Esophagus squamous epithelium (tissue), 4 donors: ENCODE data around the gene CPE.

Experiments
- POLR2A ChIP-seq, 4 donors: fragments of 450-650 bp; IDR thresholded peaks; one replicate each; pipeline ENCODE4 v1.6.1; 2017; ENCODE audit warnings: antibody characterized with exemption in 4 of 4, mild to moderate bottlenecking in 4 of 4, moderate library complexity in 3 of 4
- TF ChIP-seq, protein P1 (sequence below), 6 experiments: fragments of 450-650 bp in 4 of 6; fragments of 200-600 bp in 2 of 6; sonication (generic) in 2 of 6; IDR thresholded peaks; one replicate each; pipeline ENCODE4 v1.5.1; 2016 to 2019; ENCODE audit warnings: antibody characterized with exemption in 6 of 6, mild to moderate bottlenecking in 4 of 6, moderate library complexity in 4 of 6

DNA sequence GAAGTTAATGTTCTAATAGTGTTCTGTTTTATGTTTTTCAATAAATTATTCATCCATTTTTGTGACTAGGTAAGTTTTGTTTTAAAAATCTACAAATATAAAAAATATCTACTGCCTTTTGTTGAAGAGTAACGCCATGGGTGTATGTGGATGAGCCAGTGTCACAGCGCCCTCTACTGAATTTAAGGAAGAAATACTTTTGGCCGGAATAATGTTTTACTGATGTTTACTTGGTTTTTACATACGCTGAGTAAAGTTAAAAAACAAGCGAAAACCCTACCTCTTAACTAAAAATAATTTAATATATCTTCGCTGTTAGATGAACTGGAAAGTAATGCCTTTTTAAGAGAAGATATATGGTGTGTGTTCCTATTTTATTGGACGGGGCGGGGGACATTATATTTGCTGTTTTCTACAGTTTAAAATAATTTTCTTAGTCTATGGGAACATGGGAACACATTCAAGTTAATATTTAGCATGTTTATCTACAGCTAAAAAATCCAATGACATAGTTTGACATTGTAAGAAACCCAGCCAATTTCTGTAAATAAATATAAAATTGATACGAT is 86.1 kb downstream of the CPE start:
- TF ChIP-seq, protein P1, sequence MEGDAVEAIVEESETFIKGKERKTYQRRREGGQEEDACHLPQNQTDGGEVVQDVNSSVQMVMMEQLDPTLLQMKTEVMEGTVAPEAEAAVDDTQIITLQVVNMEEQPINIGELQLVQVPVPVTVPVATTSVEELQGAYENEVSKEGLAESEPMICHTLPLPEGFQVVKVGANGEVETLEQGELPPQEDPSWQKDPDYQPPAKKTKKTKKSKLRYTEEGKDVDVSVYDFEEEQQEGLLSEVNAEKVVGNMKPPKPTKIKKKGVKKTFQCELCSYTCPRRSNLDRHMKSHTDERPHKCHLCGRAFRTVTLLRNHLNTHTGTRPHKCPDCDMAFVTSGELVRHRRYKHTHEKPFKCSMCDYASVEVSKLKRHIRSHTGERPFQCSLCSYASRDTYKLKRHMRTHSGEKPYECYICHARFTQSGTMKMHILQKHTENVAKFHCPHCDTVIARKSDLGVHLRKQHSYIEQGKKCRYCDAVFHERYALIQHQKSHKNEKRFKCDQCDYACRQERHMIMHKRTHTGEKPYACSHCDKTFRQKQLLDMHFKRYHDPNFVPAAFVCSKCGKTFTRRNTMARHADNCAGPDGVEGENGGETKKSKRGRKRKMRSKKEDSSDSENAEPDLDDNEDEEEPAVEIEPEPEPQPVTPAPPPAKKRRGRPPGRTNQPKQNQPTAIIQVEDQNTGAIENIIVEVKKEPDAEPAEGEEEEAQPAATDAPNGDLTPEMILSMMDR (IDR thresholded peaks at IDR 0.05): peak; percentile 62 to 86 (median 76)
- no peak for TF ChIP-seq POLR2A (IDR thresholded peaks at IDR 0.05)
